Panc1 (cell line): ENCODE measurements around the gene ZBTB7C. TPM values are rescaled to one million over a fixed set of nuclear protein-coding genes. Genes with fewer than 3 reads are reported as not detected.

Experiments used
- ATAC-seq: fragments of 200-7000 bp; cut with Tn5 transposase; 2 replicates; pipeline ENCODE4 v1.9.1; 2020; ENCODE audit warnings: mild to moderate bottlenecking, moderate library complexity
- BruUV-seq: library from RNA; stranded (reverse); fragments of 400-500 nt; replicated peaks from 2 replicates; lab custom pipeline; 2021; lab: Mats Ljungman, UMichigan
- CTCF ChIA-PET: fragments of 300-600 bp; sonication (Branson Sonifier 250); formaldehyde crosslinking; loops from one replicate; lab custom pipeline; 2022; ENCODE audit warnings: antibody characterized with exemption; lab: Charles Lee
- POLR2A ChIA-PET: fragments of 300-600 bp; sonication (Branson Sonifier 250); formaldehyde crosslinking; loops from one replicate; lab custom pipeline; 2022; ENCODE audit warnings: antibody characterized with exemption; lab: Charles Lee
- DNase-seq: peaks from one replicate; pipeline ENCODE4 v3.0.0-alpha.2; 2010; ENCODE audit warnings: low read depth, low spot score
- H3K27ac ChIP-seq: 2 replicates; pipeline ENCODE4 v1.5.1; 2011; ENCODE audit warnings: mild to moderate bottlenecking, low read length, inconsistent platforms
- H3K27me3 ChIP-seq: fragments of 200-500 bp; sonication (Bioruptor generic); 2 replicates; pipeline ENCODE4 v1.6.0; 2014; ENCODE audit warnings: low read length, inconsistent platforms; ENCODE audit not compliant: control insufficient read depth, insufficient read depth
- H3K36me3 ChIP-seq: fragments of 200-500 bp; sonication (Bioruptor generic); 2 replicates; pipeline ENCODE4 v1.5.1; 2014; ENCODE audit warnings: inconsistent platforms, mild to moderate bottlenecking, low read length, moderate library complexity; ENCODE audit not compliant: control insufficient read depth, insufficient read depth
- H3K4me1 ChIP-seq: 2 replicates; pipeline ENCODE4 v1.5.1; 2011; ENCODE audit warnings: inconsistent platforms, mild to moderate bottlenecking, low read length, moderate library complexity; ENCODE audit not compliant: control insufficient read depth, insufficient read depth
- H3K4me3 ChIP-seq, 2 experiments: 2 replicates each; pipeline ENCODE4 v1.5.1; 2011 to 2012; ENCODE audit warnings: low read depth in 2 of 2, low read length in 2 of 2, mild to moderate bottlenecking in 2 of 2, inconsistent platforms in 1 of 2, moderate library complexity in 1 of 2
- H3K9me3 ChIP-seq: fragments of 200-500 bp; sonication (Bioruptor generic); 2 replicates; pipeline ENCODE4 v1.5.1; 2014; ENCODE audit warnings: low read depth, mild to moderate bottlenecking, inconsistent platforms, low read length, moderate library complexity; ENCODE audit not compliant: control insufficient read depth, insufficient read depth
- CTCF ChIP-seq: fragments of 450-650 bp; IDR thresholded peaks from 2 replicates; pipeline ENCODE4 v1.5.1; 2017; ENCODE audit warnings: mild to moderate bottlenecking
- POLR2AphosphoS5 ChIP-seq: IDR thresholded peaks from 2 replicates; pipeline ENCODE4 v1.6.1; 2012; ENCODE audit warnings: mild to moderate bottlenecking, low read depth, low read length, moderate library complexity
- REST ChIP-seq, 2 experiments: IDR thresholded peaks; 2 replicates each; pipeline ENCODE4 v1.6.1; 2011 to 2012; ENCODE audit warnings: low read depth in 2 of 2, control low read depth in 1 of 2, low read length in 1 of 2, mild to moderate bottlenecking in 1 of 2, moderate library complexity in 1 of 2; ENCODE audit not compliant: insufficient read depth in 1 of 2
- SIN3A ChIP-seq: IDR thresholded peaks from 2 replicates; pipeline ENCODE4 v1.6.1; 2012; ENCODE audit warnings: low read depth, mild to moderate bottlenecking, low read length, moderate library complexity, borderline replicate concordance; ENCODE audit not compliant: insufficient read depth
- TCF7L2 ChIP-seq: IDR thresholded peaks from 2 replicates; pipeline ENCODE4 v1.6.1; 2011; ENCODE audit warnings: mild to moderate bottlenecking, low read depth, low read length, inconsistent platforms
- in situ Hi-C: cut with HindIII; loops from 2 replicates; pipeline ENCODE4 v1.10.0; 2016; ENCODE audit warnings: low sequenced_read_pairs, low pct_unique_long_range_greater_than_20kb
- intact Hi-C: fragments of 100-400 bp; cut with micrococcal nuclease; formaldehyde crosslinking; loops from one replicate; pipeline ENCODE4 v1.10.0; 2022; ENCODE audit not compliant: unreplicated experiment
- total RNA-seq: library from RNA; stranded (reverse); gene quantifications from one replicate; pipeline ENCODE4 v1.2.1, GENCODE V29; 2021; ENCODE audit not compliant: unreplicated experiment

ZBTB7C gene
- total RNA-seq, 1 experiment from 2014 or later: 0.03 TPM

DNA sequence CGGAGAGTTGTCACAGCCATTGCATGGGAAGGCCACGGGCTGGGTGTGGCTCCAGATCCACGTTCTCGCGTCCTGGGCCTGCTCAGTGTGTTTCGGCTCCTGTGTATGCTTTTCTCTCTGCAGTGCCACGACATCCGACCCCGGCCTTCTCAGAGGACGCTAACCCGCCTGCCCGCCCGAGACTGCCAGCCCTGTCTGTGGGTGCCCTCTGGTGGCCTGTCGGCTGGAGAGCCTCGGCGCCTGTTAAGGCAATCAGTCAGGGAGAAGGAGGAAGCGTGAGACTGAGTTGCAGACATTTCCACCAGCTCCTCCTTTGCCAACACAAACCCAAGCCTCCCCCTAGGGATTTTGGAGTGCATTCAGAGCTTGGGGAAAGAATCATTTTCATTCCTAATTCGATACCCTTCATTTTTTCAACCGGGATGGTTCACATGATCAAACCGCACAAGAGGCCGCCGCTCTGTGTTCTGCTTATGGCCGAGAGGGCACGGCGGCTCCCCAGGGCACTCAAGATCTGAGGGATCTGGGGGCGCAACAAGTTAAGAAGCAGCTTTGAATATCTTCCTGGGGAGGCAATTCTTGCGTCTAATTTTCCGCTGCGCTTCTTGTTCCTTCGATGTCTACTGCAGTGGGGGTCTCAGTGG, 37.5 kb upstream of the ZBTB7C start:
- peak; percentile 91 for ATAC-seq
- BruUV-seq: no TSS peak
- Histone ChIP-seq H3K4me1 (no peaks in the 10 kb centered on the region), H3K9me3 (no peaks in the 10 kb centered on the region), H3K27me3 (no peaks in the 10 kb centered on the region; the same call in 1 of the 2 replicates), H3K4me3 (no peak overlapping the region), H3K36me3 (no peaks in the 10 kb centered on the region), H3K27ac (no peak overlapping the region)
- in situ Hi-C loops (no loop called here), intact Hi-C loops (loop anchor here (1.0 to 5.0 kb wide), 2 partner anchors 214 to 415 kb away; no protein-coding TSS in a partner anchor)
- TF ChIP-seq TCF7L2: no peak
- peak; percentile 84 for TF ChIP-seq CTCF
- no peak for TF ChIP-seq POLR2AphosphoS5
- ChIA-PET CTCF (interaction anchor here (0.7 kb wide), 1 partner anchor 10 kb away, joined by 3 read pairs; no protein-coding TSS in a partner anchor), POLR2A (no interaction called here)
- DNase-seq: peak; percentile 25

GRCh38 chr18:48445540-48445939, 36.4 kb upstream of the ZBTB7C start:
- ATAC-seq (peak; percentile 85), DNase-seq (peak; percentile 53)
- Histone ChIP-seq H3K9me3 (no peaks in the 10 kb centered on the region), H3K36me3 (no peaks in the 10 kb centered on the region), H3K4me1 (no peaks in the 10 kb centered on the region), H3K4me3 (no peak overlapping the region), H3K27me3 (no peaks in the 10 kb centered on the region; the same call in none of the 2 replicates), H3K27ac (no peak overlapping the region)
- in situ Hi-C loops (no loop called here), intact Hi-C loops (loop anchor here (5.0 kb wide), 1 partner anchor 213 kb away; no protein-coding TSS in a partner anchor)
- BruUV-seq: no TSS peak
- CTCF ChIA-PET: interaction anchor here (0.5 to 1.3 kb wide), 9 partner anchors 10 to 310 kb away, joined by 3 to 11 read pairs (median 3); no protein-coding TSS in a partner anchor
- TF ChIP-seq SIN3A: no peak
- peak; percentile 82 for TF ChIP-seq CTCF
- TF ChIP-seq REST (IDR thresholded peaks at IDR 0.05; ENCODE audit: insufficient read depth in 1 of 2, low read depth in 2 of 2, low read length in 1 of 2): no peak
- no peak for TF ChIP-seq POLR2AphosphoS5
- no peak for TF ChIP-seq TCF7L2
- POLR2A ChIA-PET: no interaction called here
